GM19035 (cell line): ENCODE measurements around the gene EPHB2.

ENCODE experiments used
- ATAC-seq: cut with Tn5 transposase; IDR thresholded peaks from one replicate; pipeline ENCODE4 v1.9.1; 2021; ENCODE audit not compliant: unreplicated experiment

Gene EPHB2

DNA sequence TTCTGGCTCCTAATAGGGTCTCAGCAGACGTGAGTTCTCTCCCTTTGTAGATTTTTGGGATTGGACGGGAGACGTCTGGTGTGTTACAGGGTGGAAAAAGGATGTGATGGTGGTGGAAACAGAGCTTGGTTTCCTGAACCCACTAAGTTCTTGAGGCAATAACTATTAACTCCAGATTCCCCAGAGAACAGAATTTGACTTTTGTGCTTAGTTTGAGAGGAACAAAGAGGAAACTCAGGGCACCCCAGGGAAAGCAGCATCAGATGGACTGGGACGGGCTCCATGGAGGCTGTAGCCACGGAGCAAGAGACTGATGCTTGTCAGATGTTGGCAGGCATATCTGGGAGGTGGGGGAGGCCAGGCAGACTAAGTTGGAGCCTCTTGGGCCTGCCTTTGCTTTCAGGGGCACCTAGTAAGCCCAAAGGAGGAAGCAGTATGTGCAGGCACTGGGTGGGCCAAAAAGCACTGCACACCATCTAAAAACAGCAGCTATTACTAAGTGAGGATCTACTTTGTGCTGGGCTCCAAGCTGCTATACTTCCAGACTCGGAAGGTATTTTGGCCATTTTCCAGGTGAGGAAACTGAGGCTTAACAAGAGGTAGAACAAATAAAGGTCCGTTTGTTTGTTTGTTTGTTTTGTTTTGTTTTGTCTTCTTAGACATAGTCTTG lies 66.9 kb downstream of the EPHB2 start:
- ATAC-seq = no peak

DNA sequence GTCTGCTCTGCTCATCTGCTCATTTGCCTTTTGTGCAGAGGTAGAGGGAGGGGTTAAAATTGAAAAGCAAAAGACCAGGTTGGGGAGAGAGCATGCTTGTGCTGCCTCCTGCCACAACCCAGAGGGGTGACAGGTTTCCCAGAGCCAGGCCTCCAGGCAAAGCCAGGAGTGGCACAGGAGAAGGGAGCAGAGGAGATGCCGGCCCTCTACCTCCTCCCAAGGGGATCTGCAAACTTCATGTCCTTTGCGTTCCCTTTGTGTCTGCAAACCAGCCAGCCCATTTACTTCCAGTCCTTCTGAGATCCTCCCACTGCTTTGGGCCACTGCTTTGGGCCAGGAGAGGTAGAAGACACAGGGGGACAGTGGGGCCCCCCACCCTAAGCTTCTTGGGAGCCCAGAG lies 67.8 kb downstream of the EPHB2 start:
- no peak for ATAC-seq

DNA sequence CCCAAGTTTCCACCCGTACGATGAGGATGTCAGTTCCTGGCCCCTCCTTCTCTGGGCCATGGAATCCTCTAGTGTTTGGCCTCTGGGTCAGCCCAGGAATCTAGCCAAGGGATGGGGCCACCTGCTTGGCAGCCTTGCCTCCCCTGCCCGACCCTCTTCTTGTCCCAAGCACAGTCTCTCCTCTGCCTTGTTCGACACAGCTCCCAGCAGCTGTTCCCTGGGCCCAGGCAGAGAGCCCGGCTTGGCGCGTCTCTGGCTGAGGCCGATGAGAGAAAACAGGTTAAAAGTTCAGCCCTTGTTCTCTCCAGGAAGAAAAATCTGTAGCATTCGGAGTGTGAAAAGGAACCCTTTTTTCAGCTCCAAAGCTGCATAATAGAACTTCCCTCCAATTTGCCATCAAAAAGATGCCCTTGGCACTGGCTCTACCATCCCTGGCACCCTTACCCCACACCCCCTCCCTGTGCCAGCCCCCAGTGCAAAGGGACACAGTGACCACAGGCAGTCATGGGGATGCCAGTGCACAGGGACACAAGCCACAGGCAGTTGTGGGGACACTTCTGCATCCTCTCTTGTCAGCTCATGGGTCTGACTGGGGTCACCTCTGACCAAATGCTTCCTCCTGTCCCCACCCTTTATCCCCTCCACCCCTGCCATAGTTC lies 68.4 kb downstream of the EPHB2 start:
- no peak for ATAC-seq

DNA sequence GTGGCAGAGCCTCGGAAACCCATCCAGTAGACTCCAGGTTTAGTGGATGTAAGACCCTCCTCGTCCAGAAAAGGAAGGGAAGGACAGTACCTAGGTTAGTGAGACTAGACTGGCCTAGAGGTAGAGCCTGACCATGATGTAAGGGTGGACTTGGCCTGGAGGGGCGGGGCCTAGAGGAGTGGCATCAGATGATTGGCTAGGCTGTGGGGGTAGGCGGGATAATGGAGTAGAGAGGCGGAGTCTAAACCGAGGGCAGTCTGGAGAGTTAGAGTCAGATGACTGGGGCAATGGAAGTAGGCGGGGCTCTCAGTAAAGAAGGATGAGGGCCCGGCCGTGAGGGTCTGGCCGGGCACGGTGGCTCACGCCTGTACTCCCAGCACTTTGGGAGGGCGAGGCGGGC lies 70.1 kb downstream of the EPHB2 start:
- ATAC-seq = no peak

DNA sequence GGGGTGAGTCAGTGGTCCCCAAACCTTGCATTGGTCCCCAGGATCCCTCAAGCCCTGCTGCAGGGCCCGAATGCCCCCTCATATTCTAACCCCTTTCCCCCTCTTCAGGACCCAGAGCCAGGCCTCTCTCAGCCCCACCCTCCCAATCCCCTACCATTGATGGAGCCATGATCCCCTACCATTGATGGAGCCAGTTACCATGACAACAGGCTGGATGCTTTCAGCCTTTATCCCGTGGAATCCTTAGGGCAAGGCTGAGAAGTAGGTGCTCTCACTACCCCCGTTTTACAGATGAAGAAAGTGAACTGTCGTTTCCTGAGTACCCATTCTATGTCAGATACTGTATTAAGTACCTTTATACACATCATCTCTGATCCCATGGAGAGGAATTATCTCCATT lies 70.8 kb downstream of the EPHB2 start:
- ATAC-seq = no peak

DNA sequence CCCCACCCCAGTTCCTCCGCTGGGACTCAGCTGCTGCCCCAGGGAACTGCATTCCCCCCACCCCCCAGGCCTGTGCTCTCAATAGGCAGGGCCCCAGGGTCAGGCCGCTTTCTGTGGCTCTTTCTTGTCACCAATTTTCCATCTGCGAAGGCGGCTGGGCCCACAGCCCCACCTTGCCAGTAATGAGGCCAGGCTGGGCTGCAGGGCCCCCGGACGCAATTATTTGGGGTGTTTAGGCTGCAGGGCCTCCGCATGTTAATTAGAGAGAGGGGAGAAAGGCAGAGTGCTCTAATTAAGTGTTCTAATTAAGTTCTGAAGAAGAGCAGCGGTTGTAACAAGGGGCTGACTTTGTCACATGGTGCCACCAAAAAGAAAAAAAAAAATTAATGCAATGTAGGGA lies 71.8 kb downstream of the EPHB2 start:
- no peak for ATAC-seq

DNA sequence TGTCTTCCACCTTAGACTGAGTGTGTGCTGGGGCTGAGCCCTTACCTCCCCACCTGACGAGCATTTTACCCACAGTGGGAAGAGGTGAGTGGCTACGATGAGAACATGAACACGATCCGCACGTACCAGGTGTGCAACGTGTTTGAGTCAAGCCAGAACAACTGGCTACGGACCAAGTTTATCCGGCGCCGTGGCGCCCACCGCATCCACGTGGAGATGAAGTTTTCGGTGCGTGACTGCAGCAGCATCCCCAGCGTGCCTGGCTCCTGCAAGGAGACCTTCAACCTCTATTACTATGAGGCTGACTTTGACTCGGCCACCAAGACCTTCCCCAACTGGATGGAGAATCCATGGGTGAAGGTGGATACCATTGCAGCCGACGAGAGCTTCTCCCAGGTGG lies 73.7 kb downstream of the EPHB2 start:
- ATAC-seq = no peak

DNA sequence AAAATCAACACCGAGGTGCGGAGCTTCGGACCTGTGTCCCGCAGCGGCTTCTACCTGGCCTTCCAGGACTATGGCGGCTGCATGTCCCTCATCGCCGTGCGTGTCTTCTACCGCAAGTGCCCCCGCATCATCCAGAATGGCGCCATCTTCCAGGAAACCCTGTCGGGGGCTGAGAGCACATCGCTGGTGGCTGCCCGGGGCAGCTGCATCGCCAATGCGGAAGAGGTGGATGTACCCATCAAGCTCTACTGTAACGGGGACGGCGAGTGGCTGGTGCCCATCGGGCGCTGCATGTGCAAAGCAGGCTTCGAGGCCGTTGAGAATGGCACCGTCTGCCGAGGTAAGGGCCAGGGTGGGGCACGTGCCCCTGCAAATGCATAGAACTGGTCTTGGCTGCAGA lies 74.1 kb downstream of the EPHB2 start:
- no peak for ATAC-seq

DNA sequence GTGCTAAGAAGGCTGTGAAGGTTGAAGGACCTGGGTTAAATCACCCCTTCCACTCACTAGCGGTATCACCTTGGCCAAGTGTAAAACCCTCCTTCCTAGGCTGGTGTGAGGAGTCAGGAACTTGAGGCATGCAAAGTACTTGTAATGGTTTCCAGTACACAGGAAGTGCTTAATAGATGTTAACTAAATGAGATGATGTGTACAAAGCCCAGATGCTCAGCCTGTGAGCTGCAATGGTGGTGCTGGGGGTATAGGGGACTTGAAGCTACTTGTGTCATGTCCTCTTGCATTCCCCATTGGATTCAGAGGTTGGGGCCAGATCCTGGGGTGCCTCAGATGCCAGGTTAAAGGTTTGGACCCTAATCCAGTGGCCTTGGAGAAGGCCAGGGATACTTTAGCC lies 75.5 kb downstream of the EPHB2 start:
- no peak for ATAC-seq

DNA sequence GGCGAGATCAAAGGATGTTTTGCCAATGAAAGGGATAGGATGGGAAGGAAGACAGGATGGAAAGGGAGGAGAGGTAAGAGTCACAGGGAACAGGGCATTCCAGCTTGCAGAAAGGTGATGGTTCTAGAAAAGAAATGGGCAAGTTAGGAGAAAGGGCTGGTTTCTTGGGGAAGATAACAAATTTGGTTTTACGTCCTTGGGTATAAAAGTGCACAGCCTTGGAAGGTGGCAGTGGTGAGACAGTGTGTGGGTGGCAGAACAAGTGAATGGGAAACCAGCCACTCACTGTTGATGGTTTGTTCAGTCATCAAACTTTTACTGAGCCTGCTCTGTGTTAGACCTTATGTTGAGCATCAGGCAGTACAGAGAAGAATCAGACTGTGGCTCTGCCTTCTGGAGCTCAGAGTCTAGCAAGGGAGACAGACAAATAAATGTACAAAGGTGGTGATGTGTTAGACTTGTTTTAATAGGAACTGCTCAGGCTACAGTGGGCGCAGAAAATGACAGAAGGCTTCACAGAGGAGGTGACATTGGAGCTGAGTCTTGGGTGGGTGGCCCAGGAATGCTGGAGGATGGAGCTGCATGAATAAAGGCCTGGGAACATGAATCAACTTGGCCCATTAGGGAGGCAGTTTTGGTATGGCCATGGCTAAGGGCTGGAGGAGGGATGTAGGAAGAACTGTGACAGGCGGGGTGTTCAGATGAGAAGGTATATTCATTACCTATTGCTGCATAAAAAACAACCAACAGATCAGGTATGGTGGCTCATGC lies 76.3 kb downstream of the EPHB2 start:
- no peak for ATAC-seq

DNA sequence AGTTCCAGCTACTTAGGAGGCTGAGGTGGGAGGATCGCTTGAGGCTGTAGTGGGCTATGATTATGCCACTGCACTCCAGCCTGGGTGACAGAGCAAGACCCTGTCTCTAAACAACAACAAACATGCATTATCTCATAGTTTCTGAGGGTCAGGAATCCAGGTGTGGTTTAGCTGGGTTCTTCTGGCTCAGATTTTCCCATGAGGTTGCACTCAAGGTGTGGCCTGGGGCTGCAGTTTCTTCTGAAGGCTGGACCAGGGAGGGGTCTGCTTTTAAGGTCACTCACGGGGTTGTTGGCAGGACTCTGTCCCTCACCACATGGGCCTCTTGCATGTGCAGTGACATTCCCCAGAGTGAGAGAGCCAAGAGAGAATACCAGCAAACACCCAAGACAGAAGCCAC lies 77.0 kb downstream of the EPHB2 start:
- ATAC-seq = no peak

DNA sequence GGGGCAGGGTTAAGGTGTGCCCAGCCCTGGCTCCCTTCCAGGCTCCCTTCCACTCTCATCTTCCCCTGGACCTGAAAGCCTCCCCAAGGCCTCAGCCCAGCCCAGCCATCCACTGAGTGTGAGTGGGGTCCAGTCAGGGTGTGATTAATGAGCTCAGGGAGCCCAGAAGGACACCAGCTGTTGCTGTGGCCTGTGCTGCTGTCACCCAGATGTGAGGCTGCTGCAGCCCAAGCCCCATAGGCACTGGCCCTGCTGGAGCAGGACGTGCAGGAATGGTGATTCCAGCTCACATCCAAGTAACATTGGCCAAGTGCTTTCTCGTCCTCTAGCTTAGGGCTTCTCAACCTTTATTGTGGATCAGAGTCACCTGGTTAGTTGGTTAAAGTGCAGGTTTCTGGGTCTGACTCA lies 77.6 kb downstream of the EPHB2 start:
- no peak for ATAC-seq

DNA sequence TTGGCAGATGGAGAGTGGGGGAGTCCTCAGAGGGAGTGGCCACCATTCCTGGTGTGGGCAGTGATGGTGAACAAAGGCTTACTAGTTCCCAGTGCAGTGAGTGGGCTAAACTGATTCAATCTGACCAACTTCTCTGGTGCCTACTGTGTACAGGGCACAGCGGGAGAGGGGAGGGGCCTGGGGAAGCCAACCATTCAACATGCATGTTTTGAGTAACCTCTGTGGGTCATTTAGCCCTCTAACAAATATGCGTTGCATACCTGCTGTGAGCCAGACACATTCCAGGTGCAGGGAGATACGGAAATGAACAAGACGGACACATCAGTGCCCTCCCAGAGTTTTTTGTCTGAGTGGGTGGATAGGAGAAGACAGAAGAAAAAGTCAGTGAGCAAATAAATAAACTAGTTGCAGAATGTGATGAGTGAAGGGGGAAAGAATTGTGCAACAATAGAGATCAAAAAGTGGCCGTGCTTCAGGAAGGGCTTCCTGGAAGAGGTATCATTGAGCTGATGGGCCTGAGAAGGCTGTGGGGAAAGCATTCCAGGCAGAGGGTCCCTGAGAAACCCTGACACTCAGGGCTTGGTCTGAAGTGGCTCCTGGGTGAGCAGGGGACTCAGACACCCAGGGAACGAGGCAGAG lies 78.8 kb downstream of the EPHB2 start:
- no peak for ATAC-seq

DNA sequence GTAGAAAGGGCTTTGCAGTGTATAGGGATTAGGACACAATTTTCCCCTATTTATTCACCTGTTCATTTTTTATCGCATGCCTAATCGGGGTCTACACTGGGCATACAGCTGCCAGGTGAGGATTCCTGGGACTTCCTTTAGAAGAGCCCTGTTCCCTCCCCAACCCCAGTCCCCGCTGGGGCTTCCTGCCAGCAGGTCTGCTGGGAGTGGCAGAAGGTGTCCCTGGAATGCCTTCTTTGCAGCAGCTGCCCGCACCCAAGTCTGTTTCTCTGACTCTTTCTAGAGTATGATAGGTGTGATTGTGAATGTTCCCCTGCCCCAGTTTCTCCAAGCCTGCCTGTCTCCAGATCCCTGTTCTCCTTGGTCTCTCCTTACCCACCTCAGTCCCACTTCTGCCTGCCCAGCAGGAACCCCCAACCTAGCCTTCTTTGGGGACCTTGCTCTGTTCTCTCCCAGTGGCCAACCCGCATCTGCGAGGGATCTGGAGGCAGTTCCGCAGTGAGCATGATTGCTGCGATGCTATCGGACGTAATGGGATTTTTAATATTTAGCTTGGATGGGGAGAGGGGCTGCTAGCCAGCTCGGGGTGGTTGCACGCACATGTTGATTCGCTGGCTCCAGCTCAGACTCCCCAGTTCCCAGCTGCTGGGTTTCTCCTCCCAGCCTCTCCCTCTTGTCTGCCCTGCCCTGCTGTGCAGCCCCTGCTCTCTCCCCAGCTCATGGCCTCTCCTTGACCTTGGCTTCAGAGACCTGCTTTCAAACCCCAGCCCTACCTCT lies 79.8 kb downstream of the EPHB2 start:
- ATAC-seq = no peak

DNA sequence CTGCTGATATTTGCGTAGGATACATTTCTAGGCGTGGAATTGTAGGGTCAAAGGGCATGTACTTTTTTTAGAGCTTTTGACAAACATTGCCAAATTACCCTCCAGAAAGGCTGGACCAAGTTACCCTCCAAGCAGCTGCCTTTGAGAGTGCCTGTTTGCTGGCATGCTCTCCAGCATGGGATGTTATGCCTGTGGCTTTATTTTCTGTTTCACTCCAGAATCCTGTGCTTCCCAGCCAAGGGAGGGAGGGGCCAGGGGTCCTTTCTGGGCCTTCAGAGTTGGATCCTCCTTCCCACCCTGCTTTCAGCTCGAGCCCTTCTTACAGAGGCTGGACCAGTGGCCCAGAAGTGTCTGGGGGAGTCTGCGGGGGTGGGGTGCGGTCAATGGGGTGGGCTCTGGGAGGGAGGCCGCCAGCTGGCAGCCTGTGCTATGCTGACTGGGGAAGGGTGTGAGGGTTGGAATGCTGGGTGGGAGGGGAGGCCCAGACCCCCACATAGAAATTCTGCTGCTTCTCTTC lies 81.2 kb downstream of the EPHB2 start:
- ATAC-seq = no peak

DNA sequence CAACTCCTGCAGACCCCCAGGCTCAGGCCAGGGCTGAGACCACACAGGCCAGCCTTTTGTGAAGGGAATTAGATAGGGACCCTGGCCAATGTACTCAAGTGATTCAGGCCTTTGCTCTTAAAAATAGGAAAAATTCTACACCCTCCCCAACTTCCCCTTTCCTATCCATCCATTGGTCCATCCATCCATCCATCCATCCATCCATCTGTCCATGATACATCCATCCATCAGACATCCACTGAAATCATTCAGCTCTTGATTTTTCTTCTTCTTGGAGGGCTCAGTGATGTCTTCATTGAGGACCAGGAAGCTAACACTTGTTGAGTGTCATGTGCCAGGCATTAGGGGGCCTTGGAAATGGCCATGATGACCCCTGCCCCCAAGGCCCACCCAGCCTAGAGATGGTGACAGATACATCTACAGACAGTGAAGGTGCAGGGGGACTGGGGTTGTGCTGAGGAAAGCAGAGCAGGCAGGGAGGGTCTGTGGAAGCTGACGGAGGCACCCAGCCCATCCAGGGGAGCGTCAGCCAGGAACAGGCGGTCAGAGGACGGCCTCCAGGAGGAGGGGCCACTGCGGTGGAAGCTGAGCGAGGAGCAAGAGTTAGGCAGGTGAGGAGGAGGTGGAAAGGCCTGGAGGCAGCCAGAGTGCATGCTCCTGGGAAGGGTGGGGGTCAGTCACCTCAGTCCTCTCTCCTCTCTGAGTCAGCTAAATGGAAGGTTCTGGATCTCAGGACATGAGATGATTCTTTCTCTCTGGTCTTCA lies 81.9 kb downstream of the EPHB2 start:
- ATAC-seq = no peak

DNA sequence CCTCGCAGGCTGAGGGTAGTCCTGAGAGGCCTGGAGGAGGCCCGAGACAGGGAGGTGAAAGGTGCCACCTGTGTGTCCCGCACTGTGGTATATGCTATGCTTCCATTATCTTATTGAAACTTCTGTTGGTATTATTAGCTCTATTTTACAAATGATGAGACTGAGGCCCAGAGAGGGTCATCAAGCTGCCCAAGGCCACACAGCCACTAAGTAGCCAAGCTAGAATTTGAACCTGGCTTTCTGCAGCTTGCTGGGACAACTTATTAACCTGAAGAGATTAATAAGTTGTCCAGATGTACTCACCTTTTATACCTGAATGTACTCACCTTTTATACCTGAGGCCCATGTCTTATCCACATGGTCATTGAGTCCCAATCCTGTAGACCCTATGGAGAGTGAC lies 83.0 kb downstream of the EPHB2 start:
- no peak for ATAC-seq

DNA sequence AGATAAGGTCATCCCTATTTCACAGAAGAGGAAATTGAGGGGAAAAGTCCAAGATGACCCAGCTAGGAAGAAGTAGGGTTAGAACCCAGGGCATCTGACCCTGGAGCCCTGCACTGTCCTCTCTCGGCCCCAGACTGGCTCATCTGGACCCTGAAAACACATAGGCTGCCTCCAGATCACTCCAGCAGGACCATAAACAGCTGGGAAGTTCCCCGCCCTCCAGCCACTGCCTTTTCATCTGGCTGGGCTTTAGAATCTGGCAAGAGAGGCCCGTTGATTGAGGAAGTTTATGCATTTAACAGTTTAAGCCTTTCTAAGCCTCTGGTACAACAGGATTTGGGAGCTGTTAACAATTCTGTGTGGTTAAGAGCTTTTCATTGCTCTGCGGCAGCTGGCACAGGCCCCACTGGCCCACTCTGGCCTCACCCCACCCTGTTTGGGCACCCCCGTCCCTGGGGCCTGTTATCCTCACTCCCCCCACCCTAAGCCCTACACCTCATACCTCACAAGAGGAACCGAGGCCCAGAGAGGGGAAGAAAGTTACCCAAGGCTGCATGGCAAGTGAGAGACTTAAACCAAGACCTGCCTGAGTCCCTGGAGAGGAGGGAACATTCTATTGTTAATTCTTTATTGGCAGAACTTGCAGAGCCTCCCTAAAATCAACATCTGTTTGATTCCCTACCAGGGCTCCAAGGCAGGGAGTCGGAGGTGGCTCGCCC lies 84.2 kb downstream of the EPHB2 start:
- ATAC-seq = no peak

DNA sequence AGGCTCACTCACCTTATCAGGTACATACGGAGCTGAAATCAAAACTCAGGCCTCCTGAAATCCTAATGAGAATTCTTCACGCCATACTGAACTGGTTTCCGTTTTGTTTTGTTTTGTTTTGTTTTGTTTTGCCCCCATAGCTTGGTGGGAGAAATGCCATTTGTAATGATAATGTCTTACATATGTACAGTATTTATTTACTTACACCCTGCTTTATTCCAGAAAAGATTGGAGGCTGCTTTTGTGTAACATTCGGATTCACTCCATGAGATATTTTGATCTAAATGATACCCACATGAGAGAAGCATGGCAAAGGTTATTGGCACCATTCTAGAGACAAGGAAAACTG lies 84.7 kb downstream of the EPHB2 start:
- ATAC-seq = no peak

DNA sequence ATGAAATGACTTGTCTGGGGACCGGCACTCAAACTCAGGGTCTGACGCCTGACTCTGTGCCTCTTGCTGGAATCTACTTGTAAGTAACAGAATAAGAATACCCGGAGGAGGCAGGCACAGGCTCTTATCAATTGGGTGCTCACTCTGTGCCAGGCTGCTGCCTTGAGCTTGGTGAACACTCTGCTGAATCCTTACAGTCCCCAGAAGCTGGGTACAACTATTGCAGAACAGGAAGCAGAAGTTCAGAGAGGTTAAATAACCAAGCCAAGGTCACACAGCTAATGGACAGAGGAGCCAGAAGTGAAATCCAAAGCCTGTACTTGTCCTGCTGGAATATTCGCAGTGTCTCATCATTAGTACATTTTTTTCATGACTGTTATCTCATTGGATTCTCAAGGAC lies 86.0 kb downstream of the EPHB2 start:
- ATAC-seq = no peak
